Activated CD8-positive, alpha-beta memory T cell treated with anti-CD3 and anti-CD28 coated beads for 1 hour (primary cell): ENCODE results near the gene SMIM3.
"Not testable (repeated sequence)": the region's sequence is repeated elsewhere in the genome, so short reads cannot be mapped to it uniquely, and the experiment has no call there.

Source experiments
- DNase-seq, 2 donors: peaks; one replicate each; pipeline ENCODE4 v3.0.0-alpha.2; 2020; ENCODE audit warnings: low read depth in 1 of 2; ENCODE audit errors: extremely low read depth in 1 of 2

SMIM3 gene

GRCh38 chr5:150793423-150793888, 14.9 kb downstream of the SMIM3 start:
- DNase-seq = not testable (repeated sequence)

- no peak for DNase-seq
Observed at GRCh38 chr5:150794927-150795326, 16.4 kb downstream of the SMIM3 start.

GRCh38 chr5:150797384-150797783, 18.8 kb downstream of the SMIM3 start:
- DNase-seq = no peak

GRCh38 chr5:150801117-150801927, 22.8 kb downstream of the SMIM3 start:
- DNase-seq = no peak

GRCh38 chr5:150804388-150804787, 25.8 kb downstream of the SMIM3 start:
- DNase-seq = no peak

GRCh38 chr5:150809363-150809762, 30.8 kb downstream of the SMIM3 start:
- no peak for DNase-seq

- DNase-seq = no peak
Observed at GRCh38 chr5:150815010-150815409, 36.5 kb downstream of the SMIM3 start.

- DNase-seq = no peak
Observed at GRCh38 chr5:150816946-150817345, 38.4 kb downstream of the SMIM3 start.

GRCh38 chr5:150829744-150830143, 51.2 kb downstream of the SMIM3 start:
- DNase-seq = no peak

GRCh38 chr5:150831821-150832220, 53.3 kb downstream of the SMIM3 start:
- DNase-seq = not testable (repeated sequence)

- no peak for DNase-seq
Observed at GRCh38 chr5:150836064-150836463, 57.5 kb downstream of the SMIM3 start.

- no peak for DNase-seq
Observed at GRCh38 chr5:150836703-150837102, 58.1 kb downstream of the SMIM3 start.

GRCh38 chr5:150845185-150845859, 66.8 kb downstream of the SMIM3 start:
- DNase-seq = not testable (repeated sequence)

- not testable (repeated sequence) for DNase-seq
Observed at GRCh38 chr5:150846308-150846653, 67.7 kb downstream of the SMIM3 start, which contains the start of gene IRGM. TSS of gene IRGM (plus strand) at chr5:150846521. CDS start at chr5:150848124, 1,603 bp downstream.
